RWPE2 (cell line): Measurements from ENCODE around the gene ANKRD40CL.

Source experiments
- ATAC-seq: fragments of 200-7000 bp; cut with Tn5 transposase; 3 replicates; pipeline ENCODE4 v1.9.1; 2021; ENCODE audit warnings: low read depth
- DNase-seq: peaks from one replicate; pipeline ENCODE4 v3.0.0-alpha.2; 2020; ENCODE audit warnings: low spot score
- H3K27ac ChIP-seq: fragments of 450-650 bp; 2 replicates; pipeline ENCODE4 v1.5.1; 2017; ENCODE audit warnings: mild to moderate bottlenecking; ENCODE audit not compliant: poor library complexity, severe bottlenecking
- H3K27me3 ChIP-seq: fragments of 250-450 bp; sonication (Bioruptor Pico); 2 replicates; pipeline ENCODE4 v1.5.1; 2021; ENCODE audit warnings: mild to moderate bottlenecking, moderate library complexity; ENCODE audit not compliant: insufficient read depth, poor library complexity, severe bottlenecking
- H3K36me3 ChIP-seq: fragments of 250-450 bp; sonication (Bioruptor Pico); 2 replicates; pipeline ENCODE4 v1.5.1; 2020; ENCODE audit warnings: low read depth, mild to moderate bottlenecking, moderate library complexity
- H3K4me1 ChIP-seq: fragments of 250-450 bp; sonication (Bioruptor Pico); 2 replicates; pipeline ENCODE4 v1.5.1; 2021; ENCODE audit warnings: mild to moderate bottlenecking, moderate library complexity; ENCODE audit not compliant: insufficient read depth, poor library complexity, severe bottlenecking
- H3K4me3 ChIP-seq: fragments of 250-450 bp; sonication (Bioruptor Pico); 2 replicates; pipeline ENCODE4 v1.5.1; 2021; ENCODE audit warnings: mild to moderate bottlenecking, moderate library complexity; ENCODE audit not compliant: severe bottlenecking
- H3K9me3 ChIP-seq: fragments of 250-450 bp; sonication (Bioruptor Pico); 2 replicates; pipeline ENCODE4 v1.5.1; 2021; ENCODE audit warnings: mild to moderate bottlenecking, moderate library complexity; ENCODE audit not compliant: severe bottlenecking
- CTCF ChIP-seq: fragments of 450-650 bp; IDR thresholded peaks from one replicate; pipeline ENCODE4 v1.5.1; 2017; ENCODE audit warnings: mild to moderate bottlenecking, moderate library complexity; ENCODE audit not compliant: poor library complexity, severe bottlenecking

Gene ANKRD40CL

GRCh38 chr17:50803676-50804075 is 36.4 kb upstream of the ANKRD40CL start:
- Histone ChIP-seq H3K36me3 (no peaks in the 10 kb centered on the region), H3K27ac (no peak overlapping the region), H3K27me3 (no peaks in the 10 kb centered on the region), H3K9me3 (no peaks in the 10 kb centered on the region), H3K4me1 (peaks cover 14% of the 10 kb centered on the region), H3K4me3 (no peak overlapping the region)
- TF ChIP-seq CTCF, result no peak
- DNase-seq, result no peak
- ATAC-seq, result no peak

- H3K36me3 ChIP-seq, result no peaks in the 10 kb centered on the region
- no peak overlapping the region for H3K27ac ChIP-seq
- no peaks in the 10 kb centered on the region for H3K27me3 ChIP-seq
- no peaks in the 10 kb centered on the region for H3K9me3 ChIP-seq
- no peak for DNase-seq
- H3K4me1 ChIP-seq, result peaks cover 18% of the 10 kb centered on the region
- TF ChIP-seq CTCF, result no peak
- no peak overlapping the region for H3K4me3 ChIP-seq
- no peak for ATAC-seq
These were observed 35.6 kb upstream of the ANKRD40CL start for GRCh38 chr17:50802609-50803571.

GRCh38 chr17:50800196-50800700 is 32.9 kb upstream of the ANKRD40CL start:
- H3K4me3 ChIP-seq, result no peak overlapping the region
- no peak overlapping the region for H3K27ac ChIP-seq
- ATAC-seq (no peak), DNase-seq (no peak)
- TF ChIP-seq CTCF, result no peak
- peaks cover 15% of the 10 kb centered on the region for H3K4me1 ChIP-seq
- H3K27me3 ChIP-seq, result no peaks in the 10 kb centered on the region
- H3K36me3 ChIP-seq, result no peaks in the 10 kb centered on the region
- H3K9me3 ChIP-seq, result no peaks in the 10 kb centered on the region

GRCh38 chr17:50799582-50799981 is 32.3 kb upstream of the ANKRD40CL start:
- Histone ChIP-seq H3K36me3 (no peaks in the 10 kb centered on the region), H3K27ac (peak overlapping the region; percentile 61), H3K4me1 (peaks cover 15% of the 10 kb centered on the region), H3K9me3 (no peaks in the 10 kb centered on the region), H3K4me3 (no peak overlapping the region), H3K27me3 (no peaks in the 10 kb centered on the region)
- DNase-seq (no peak), ATAC-seq (no peak)
- TF ChIP-seq CTCF, result no peak
